Spleen (tissue), 7 donors: ENCODE measurements around the gene TTLL8.

ENCODE experiments used
- POLR2A ChIP-seq, 3 donors: fragments of 450-650 bp; IDR thresholded peaks; one replicate each; pipeline ENCODE4 v1.5.1; 2017; ENCODE audit warnings: antibody characterized with exemption in 3 of 3, mild to moderate bottlenecking in 1 of 3
- POLR2AphosphoS5 ChIP-seq, 3 donors: sonication (generic); formaldehyde crosslinking; IDR thresholded peaks; one replicate each; pipeline ENCODE4 v1.5.1; 2017; ENCODE audit warnings: antibody characterized with exemption in 3 of 3
- TF ChIP-seq, protein P1 (sequence below), 11 experiments: fragments of 200-600 bp in 7 of 11; fragments of 450-650 bp in 4 of 11; sonication (generic) in 4 of 11; IDR thresholded peaks in 8 of 11; conservative IDR thresholded peaks in 3 of 11; 1 replicate in 7 of 11; 2 replicates in 4 of 11; pipeline versions ENCODE4 v1.4.0 to v1.8.0; 2016 to 2021; ENCODE audit warnings: antibody characterized with exemption in 11 of 11, inconsistent platforms in 4 of 11, mild to moderate bottlenecking in 1 of 11
- donor health status: DM: no; HTN: no; CAD: no; lungs with moderate emphysema.
- donor health status: DM: no; HTN: no; CAD: no.
- donor health status: DM: no; HTN: no; CAD: no.

DNA sequence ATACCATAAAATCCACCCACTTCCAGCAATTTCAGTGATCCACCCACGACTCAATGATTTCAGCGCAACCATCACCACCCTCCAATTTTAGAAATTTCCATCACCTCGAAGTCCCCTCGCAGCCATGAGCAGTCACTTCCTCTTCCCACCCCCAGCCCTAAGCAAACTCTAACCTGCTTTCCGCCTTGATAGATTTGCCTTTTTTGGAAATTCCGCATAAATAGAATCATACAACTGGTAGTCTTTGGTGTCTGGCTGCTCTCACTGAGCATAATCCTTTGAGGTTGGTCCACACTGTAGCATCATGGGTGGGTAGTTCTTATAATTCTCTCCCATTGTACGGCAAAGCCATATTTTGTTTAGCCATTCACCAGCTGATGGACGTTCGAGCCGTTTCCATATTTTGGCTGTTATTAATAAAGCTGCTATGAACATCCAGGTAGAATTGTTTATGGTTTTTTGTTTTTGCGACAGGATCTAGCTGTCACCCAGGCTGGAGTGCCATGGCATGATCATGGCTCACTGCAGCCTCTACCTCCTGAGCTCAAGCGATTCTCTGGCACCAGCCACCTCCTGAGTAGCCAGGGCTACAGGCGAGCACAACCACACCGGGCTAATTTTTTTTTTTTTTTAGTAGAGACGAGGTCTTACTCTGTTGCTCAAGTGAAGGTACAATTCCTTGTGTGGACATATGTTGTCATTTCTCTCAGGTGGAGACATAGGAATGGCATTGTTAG, 81.5 kb downstream of the TTLL8 start:
- TF ChIP-seq, protein P1, sequence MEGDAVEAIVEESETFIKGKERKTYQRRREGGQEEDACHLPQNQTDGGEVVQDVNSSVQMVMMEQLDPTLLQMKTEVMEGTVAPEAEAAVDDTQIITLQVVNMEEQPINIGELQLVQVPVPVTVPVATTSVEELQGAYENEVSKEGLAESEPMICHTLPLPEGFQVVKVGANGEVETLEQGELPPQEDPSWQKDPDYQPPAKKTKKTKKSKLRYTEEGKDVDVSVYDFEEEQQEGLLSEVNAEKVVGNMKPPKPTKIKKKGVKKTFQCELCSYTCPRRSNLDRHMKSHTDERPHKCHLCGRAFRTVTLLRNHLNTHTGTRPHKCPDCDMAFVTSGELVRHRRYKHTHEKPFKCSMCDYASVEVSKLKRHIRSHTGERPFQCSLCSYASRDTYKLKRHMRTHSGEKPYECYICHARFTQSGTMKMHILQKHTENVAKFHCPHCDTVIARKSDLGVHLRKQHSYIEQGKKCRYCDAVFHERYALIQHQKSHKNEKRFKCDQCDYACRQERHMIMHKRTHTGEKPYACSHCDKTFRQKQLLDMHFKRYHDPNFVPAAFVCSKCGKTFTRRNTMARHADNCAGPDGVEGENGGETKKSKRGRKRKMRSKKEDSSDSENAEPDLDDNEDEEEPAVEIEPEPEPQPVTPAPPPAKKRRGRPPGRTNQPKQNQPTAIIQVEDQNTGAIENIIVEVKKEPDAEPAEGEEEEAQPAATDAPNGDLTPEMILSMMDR (IDR thresholded peaks at IDR 0.05 in 8 of 11, conservative IDR thresholded peaks at IDR 0.05 in 3 of 11): no peak
- TF ChIP-seq POLR2A (IDR thresholded peaks at IDR 0.05) (no peak), POLR2AphosphoS5 (IDR thresholded peaks at IDR 0.05) (no peak)
